22Rv1 (cell line): ENCODE measurements around the gene CGB8.
"Not testable (repeated sequence)": the region's sequence is repeated elsewhere in the genome, so short reads cannot be mapped to it uniquely, and the experiment has no call there.

Source experiments
- ZFX ChIP-seq: fragments of 450-650 bp; IDR thresholded peaks from 2 replicates; pipeline ENCODE4 v1.6.1; 2017; ENCODE audit warnings: antibody characterized with exemption, borderline replicate concordance
- TF ChIP-seq, protein P1 (sequence below): fragments of 450-650 bp; IDR thresholded peaks from 2 replicates; pipeline ENCODE4 v1.5.1; 2017; ENCODE audit warnings: mild to moderate bottlenecking

DNA sequence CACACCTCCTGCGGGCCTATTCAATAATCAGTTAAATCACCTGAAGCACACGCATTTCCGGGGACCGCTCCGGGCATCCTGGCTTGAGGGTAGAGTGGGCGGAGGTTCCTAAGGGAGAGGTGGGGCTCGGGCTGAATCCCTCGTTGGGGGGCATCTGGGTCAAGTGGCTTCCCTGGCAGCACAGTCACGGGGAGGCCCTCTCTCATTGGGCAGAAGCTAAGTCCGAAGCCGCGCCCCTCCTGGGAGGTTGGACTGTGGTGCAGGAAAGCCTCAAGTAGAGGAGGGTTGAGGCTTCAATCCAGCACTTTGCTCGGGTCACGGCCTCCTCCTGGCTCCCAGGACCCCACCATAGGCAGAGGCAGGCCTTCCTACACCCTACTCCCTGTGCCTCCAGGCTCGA, 5.4 kb downstream of the CGB8 start, which contains the start of gene CGB5:
- TF ChIP-seq, protein P1, sequence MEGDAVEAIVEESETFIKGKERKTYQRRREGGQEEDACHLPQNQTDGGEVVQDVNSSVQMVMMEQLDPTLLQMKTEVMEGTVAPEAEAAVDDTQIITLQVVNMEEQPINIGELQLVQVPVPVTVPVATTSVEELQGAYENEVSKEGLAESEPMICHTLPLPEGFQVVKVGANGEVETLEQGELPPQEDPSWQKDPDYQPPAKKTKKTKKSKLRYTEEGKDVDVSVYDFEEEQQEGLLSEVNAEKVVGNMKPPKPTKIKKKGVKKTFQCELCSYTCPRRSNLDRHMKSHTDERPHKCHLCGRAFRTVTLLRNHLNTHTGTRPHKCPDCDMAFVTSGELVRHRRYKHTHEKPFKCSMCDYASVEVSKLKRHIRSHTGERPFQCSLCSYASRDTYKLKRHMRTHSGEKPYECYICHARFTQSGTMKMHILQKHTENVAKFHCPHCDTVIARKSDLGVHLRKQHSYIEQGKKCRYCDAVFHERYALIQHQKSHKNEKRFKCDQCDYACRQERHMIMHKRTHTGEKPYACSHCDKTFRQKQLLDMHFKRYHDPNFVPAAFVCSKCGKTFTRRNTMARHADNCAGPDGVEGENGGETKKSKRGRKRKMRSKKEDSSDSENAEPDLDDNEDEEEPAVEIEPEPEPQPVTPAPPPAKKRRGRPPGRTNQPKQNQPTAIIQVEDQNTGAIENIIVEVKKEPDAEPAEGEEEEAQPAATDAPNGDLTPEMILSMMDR, result not testable (repeated sequence)
- not testable (repeated sequence) for TF ChIP-seq ZFX
